Measurements from ENCODE around the gene PGM5.
"Not testable (repeated sequence)": the region's sequence is repeated elsewhere in the genome, so short reads cannot be mapped to it uniquely, and the experiment has no call there.

GRCh38 chr9:68342265-68343025 is 14.0 kb upstream of the PGM5 start:
- not testable (repeated sequence) for TF ChIP-seq EZH2 (IDR thresholded peaks at IDR 0.05; ENCODE audit: low read length); CTCF (optimal IDR thresholded peaks at IDR 0.05 in 1 of 3, IDR thresholded peaks at IDR 0.05 in 1 of 3, conservative IDR thresholded peaks at IDR 0.05 in 1 of 3; ENCODE audit: extremely low read depth in 1 of 3, insufficient read depth in 2 of 3, low read length in 3 of 3)

All from keratinocyte (primary cell).